Inferior parietal cortex (tissue), 1 donor: ENCODE measurements around the gene LRRC1.
"Not testable (repeated sequence)": the region's sequence is repeated elsewhere in the genome, so short reads cannot be mapped to it uniquely, and the experiment has no call there.

ENCODE experiments used
- DNase-seq: peaks from one replicate; pipeline ENCODE4 v3.0.0-alpha.2; 2016; ENCODE audit errors: extremely low spot score

The LRRC1 gene

DNA sequence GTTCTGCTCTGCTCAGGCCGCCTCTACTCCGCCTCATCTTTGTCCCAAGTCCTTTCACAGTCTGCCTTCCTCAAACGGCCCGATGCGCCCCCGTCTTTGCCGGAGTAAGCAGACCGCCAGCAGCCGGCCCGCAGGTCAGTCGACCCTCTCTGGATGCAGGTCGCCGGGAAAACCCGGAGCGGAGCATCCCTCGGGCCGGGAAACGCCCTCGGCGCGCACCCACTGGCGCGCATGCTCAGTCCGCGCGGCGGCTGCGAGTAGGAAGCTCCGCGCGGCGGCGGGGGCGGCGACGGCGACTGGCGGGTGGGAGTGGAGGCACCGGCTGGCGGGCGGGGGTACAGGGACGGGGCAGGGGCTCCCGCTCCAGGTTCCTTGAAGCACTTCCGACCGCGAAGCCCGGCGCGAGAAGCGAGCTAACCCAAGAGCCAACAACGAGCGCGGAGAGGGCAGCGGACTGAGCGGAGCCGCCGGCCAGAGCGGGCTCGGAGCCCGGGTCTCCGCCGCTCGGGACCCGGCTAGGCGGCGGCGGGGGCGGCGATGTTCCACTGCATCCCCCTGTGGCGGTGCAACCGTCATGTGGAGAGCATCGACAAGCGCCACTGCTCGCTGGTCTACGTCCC, at the start of gene LRRC1:
LRRC1 (plus strand) TSS at position 286 of the 620 bp plus-strand sequence; CDS start at position 538, 252 bp downstream.
- DNase-seq = peak; percentile 89

DNA sequence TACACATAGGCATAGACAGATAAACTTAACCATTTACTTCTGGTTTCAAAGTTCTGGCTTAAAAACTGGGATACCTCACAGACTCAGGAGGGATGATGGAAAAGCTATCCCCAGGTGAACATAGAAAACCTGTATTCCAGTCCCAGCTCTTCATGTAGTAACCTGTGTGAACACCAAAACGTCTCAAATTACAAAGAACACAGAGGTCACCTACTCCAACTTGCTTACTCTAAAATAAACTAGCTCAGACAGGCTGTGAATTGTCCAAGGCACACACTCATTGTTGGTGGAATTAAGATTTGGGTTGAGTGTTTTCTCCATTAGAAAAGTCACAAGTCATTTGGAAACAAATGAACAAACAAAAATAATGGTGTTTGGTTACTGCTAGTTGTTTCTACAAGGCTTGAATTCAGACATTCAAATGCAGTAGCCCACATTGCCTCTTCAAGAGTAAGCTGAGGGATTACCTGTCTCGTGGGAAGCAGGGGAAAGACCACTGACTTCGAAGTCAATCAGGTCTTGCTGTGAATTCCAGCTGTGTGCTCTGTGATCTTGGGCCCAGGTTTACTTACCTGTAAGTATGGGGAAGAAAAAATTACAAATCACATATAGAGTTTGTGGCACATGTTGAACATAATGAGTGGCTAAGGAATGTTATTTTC, 48.2 kb upstream of the LRRC1 start:
- no peak for DNase-seq

DNA sequence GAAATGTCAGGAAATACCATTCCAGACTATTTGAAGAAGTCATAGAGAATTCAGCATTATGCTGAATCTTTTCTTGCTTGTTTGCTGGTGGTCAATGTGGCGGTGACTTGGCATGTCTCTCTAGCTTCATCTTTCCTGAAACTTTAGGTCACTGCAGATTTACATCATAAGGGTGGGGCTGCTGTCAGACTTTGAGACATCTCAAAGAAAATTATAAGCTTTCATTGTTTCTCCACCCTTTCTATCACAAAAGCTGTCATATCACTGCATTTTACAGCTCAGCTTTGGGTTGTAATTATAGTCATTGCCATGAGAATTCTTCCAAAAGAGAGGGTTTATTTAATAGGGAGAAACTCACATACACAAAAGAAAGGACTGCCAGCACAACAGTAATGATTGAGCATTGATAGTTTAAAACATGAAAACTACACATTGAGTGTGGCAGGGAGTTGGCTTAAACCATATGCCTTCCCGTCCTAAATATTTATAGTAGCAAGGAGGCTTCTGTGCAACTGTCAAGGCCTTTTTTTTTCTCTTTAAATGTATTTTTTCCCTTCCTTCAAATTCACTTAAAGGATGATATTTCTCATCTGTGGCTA, 44.7 kb upstream of the LRRC1 start:
- DNase-seq = no peak

DNA sequence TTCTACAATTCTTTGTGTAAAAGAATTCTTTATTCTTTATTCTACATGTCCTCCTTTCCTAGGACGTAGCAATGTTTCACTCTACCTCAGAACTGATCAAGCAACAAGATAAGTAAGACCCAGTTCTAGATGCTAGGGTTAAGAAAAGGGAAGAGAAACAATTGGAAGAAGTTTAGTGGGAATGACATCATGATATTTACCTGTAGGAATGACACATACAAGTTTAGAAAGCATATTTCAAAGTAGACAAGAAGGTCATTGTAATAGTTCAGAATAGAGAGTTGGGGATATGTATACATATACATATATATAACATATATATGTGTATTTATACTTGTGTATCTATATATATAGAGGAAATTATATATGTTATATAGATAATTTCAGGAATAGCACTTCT, 43.4 kb upstream of the LRRC1 start:
- no peak for DNase-seq

DNA sequence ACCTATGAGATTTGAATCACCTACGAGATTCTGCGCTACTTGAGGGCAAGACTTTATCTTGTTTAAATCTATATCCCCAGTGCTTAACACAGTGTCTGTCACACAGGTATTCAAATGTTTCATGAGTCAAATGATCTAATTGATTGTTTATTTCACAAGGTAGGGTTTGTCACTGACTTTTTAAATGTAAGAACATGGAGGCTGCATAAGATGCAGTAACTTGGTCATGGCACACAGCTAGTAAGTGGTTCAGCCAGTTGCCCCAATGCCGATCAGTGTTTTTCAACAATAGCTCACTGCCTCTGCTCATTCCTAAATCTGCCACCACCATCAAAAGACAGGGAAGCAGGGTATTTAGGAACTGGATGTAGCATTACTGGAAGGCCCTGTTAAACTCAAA, 42.4 kb upstream of the LRRC1 start:
- no peak for DNase-seq

DNA sequence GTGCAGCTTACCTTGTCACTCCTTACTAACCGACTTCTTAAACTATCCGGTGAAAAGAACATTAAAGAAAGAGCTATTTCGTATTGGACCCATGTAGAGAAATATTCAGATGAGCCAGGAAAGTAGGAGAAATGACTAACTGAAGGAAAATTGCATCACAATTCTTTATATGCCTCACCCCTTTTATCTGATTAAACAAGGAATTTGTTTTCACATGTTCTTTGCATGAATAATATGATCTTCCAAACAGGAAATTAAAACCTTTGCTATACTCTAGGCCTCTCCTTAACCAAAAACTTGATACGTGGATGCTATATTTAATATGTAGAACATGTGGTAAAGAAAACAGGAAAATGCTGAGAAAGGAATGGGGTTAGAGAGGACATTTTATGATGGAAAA, 41.9 kb upstream of the LRRC1 start:
- DNase-seq = no peak

DNA sequence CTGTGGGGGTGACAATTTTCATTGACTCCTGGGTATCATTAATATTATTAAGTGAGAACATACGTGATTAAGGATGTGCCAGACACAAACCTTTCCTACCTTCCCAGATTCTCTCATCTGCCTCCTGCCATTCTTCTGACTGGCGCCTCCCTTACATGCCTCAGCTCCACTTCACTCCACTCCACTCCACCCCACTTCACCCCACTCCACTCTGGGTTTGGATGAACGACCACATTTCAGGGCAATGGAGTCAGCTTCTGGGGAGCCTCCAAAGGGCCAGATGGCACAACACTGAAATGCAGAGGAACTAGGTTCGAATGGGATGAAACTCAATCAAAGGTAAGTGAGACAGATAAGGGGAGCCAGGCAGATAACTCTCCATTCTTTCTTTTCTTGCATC, 40.5 kb upstream of the LRRC1 start:
- no peak for DNase-seq

DNA sequence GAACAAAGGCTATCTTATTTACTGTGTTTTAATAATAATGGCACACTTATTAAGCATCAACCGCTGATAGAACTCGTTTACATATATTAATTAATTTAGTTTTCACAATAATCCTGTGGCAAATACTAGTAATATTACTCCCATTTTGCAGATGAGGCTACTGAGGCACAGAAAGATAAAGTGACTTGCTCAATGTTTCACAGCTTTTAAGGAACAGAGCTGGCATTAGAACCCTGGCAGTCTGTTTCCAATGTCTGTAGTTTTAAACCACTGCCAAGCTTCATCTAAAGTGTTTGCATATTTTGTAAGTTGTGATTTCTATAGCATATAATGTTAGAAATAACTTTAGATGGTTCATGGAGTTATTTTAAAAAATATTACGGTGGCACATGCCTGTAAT, 38.4 kb upstream of the LRRC1 start:
- no peak for DNase-seq

DNA sequence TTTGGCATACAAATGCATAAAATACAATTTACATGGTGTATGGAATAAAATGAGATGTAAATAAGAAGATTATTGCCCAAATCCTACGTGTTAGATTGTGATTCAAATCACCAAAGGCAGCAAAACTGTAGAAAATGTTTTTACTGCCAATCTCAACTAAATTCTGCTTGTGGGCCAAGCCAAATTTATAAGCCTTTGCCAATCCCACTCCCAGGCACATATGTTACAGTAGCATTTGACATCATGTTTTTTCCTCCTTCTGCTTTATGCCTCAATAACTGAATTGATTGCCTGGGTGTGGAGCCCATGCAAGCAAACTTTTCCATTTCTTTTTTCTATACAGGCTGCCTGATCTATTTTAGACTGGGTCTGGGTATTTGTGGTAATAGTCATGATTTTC, 36.3 kb upstream of the LRRC1 start:
- no peak for DNase-seq

DNA sequence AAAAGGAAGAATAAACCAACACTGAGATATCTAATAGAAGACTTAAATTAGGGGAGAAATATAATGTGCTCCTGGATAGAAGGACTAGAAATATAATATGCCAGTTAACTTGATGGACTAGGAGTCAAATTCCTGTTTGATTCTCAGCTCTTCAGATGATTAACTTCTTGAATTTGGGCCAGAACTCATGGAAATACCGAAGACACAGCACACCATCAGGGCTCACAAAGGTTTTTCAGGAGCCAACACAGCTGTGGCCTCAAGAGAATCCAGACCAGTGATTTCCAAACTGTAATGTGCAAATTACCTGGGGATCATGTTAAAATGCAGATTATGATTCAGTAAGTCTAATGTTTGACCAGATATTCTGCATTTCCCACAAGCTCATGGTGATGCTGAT, 33.8 kb upstream of the LRRC1 start:
- DNase-seq = no peak

DNA sequence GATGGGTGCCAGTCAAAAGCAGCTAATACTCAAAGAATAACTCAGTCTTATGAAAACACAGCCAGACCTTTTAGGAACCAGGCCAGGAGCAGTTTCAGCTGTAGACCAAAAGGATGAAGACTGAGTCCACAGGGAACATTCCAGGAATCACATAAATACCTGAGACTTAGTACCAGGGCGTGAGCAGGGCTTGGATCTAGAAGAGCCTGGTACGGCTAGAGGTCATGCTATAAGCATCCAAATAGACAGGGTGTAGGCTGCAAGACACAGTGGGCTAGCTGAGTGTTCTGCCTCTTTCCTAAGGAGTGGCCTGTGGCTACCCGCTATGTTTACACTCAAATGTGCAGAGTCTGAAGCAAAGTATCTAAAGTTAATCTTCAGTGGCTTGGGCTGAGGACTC, 29.5 kb upstream of the LRRC1 start:
- no peak for DNase-seq

DNA sequence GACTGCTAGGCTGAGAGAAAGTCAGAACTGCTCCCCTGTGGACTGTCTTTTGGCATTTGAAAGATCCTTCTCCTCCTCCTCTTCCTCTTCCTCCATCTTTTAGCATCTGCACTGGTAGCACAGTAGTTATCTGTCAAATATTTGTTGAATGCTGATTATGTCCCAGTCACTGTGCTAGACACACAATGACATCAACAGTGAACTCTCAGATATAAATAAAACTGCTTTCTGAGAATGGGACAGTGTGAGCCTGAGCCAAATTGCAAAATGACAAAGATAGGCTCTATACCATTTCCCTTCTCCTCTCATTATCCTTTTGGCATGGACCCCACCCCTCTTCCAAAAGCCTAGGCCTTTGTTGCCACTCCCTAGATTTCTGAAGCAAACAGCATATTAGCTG, 27.9 kb upstream of the LRRC1 start:
- DNase-seq = no peak

DNA sequence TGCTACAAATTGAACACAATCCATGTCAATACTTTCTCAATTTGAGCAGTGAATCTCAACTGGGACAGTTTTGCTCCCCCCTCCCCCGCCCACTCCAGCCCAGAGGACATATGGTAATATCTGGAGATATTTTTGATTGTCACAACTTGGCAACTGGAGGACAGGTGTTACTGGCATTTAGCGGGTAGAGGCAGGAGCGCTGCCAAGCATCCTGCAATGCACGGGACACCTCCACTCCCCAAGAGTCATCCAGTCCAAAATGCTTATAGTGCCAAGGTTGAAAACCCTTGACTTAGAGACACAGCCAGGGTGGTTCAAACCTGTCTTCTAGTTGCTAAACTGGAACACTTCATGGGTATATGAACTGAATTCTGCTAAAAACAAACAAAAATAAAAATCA, 26.9 kb upstream of the LRRC1 start:
- no peak for DNase-seq

DNA sequence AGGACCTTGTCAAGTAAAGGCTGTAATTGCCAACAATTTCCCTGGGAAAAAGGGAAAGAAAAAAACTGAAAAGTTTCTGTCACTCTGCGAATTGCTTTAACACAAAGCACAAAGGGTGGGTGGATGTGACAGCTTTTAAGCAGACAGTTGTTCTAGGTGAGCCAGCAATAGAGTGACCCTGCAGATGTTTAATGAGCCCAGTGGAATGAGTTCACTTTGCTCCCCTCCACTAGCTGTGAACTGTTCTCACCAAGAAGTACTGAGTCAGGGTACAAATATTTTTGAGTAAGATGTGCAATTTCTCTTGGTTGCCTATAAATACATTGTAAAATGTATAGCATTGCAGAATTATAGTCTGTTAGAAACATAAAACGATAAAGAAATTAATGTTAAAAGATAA, 26.2 kb upstream of the LRRC1 start:
- no peak for DNase-seq

DNA sequence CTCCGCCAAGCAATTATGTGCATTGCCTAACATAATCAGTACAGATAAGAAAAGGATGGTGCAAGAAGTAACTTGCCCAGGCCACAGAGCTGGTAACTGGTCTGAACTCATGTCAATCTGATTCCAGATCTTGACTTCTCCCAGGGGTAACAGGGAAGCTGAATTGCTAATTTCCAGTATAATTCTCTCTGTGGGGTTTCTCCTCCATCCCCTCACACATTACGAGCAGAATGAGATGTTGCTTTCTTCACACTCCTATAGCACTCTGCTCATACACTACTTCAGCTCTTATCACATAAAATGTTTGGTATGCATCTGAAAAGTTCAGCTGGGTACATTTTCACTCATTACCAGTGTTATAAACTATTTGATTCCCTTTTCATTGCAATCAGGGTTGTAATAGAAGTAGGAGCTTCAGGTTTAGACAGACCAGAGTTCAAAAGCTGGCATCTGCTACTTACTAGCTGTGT, 24.0 kb upstream of the LRRC1 start:
- no peak for DNase-seq

DNA sequence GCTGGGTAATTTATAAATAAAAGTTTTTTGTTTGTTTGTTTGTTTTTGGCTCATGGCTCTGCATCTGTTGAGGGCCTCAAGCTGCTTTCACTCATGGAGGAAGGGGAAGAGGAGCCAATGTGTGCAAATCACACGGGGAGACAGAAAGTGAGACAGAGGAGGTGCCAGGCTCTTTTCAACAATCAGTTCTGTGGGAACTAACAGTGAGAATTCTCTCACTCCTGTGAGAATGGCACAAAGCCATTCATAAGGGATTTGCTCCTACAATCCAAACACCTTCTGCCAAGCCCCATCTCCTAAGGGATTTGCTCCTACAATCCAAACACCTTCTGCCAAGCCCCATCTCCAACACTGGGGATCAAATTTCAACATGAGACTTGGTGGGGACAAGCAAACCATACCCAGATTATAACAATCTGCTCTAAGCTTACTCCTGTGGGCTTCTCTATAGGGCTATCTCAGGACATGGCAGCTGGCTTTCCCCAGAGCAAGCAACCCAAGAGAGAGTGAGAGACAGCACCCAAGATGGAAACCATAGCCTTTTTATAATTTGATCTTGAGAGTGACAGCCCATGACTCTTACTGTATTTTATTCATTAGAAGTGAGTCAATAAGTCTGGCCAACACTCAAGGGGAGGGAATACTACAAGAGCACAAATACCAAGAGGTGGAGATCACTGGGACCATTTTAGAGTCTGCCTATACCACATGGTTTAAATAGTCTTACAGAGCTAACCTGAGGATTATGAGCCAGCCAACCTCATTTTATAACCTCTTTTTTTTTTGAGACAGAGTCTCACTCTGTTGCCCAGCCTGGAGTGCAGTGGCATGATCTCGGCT, 22.8 kb upstream of the LRRC1 start:
- DNase-seq = no peak

DNA sequence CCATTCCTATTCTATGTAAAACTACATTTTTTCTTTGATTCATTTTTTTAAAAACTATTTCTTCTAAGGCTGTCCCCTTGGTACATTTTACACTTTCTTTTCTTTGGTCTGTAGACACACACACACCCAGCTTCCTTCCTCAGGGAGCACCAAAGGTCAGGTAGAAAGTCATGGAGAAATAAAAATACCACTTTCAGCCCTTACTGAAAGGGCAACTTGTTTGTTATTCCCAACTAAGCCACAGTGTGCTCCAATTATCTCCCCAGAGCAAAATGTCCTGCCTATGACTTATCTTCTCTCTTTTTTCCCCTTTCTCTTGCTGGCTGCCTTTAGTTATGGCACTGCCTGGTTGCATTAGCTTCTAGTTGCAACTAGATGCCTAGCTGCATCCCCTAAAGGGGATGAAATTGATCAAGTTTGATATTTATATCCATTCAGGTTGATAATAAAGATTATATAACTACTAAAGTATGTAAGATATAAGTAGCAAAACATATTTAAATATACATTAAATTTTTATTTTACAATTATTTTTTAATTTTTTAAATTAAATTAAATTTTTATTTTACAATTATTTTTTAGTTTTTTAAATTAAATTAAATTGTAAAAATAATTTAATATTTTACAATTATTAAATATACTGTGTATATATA, 21.6 kb upstream of the LRRC1 start:
- DNase-seq = no peak

DNA sequence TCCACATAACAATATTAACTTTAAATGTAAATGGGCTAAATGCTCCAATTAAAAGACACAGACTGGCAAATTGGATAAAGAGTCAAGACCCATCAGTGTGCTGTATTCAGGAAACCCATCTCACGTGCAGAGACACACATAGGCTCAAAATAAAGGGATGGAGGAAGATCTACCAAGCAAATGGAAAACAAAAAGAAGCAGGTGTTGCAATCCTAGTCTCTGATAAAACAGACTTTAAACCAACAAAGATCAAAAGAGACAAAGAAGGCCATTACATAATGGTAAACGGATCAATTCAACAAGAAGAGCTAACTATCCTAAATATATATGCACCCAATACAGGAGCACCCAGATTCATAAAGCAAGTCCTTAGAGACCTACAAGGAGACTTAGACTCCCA, 18.7 kb upstream of the LRRC1 start:
- DNase-seq = not testable (repeated sequence)

DNA sequence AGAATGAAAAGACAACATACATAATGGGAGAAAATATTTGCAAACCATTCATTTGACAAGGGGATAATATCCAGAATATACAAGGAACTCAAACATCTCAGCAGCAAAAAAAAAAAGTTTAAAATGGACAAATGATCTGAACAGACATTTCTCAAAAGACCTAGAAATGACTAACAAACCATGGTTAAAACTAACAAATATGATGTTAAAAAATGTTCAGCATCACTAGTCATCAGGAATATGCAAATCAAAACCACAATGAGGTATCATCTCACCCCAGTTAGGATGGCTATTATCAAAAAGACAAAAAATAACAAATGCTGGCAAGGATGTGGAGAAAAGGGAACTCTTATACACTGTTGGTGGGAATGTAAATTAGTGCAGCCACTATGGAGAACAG, 9.8 kb upstream of the LRRC1 start:
- DNase-seq = not testable (repeated sequence)

DNA sequence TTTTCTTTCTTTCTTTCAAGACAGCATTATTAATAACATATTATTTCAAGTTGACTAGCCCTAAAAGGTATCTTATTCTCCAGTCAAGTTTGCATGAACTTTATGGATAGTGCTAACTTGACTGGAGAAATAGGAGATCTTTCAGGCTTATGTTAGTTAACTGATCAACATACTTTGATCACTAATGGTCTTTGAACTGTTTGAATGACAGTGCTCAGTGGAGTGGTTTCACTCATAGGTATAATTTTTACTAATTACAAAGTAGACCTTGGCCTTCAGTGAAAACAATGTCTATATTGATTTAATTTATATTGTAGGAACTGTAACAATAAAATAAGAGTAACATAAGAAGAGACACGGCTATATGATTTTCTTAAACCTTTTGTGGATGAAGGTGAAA, 8.0 kb upstream of the LRRC1 start:
- no peak for DNase-seq

DNA sequence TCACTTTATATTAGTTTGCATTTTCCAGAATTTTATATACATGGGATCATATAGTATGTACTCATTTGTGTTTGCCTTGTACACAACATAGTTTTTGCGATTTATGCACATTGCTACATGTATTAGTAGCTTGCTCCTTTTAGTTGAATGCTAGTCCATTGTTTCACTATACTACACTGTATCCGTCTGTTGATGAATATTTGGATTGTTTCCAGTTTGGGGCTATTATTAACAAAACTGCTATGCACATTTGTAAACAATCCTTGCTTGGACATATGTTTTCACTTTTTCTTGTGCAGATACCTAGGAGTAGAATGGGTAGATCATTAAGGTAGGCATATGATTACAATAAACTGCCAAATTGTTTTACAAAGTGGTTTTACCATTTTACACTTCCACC, 3.9 kb upstream of the LRRC1 start:
- DNase-seq = no peak

DNA sequence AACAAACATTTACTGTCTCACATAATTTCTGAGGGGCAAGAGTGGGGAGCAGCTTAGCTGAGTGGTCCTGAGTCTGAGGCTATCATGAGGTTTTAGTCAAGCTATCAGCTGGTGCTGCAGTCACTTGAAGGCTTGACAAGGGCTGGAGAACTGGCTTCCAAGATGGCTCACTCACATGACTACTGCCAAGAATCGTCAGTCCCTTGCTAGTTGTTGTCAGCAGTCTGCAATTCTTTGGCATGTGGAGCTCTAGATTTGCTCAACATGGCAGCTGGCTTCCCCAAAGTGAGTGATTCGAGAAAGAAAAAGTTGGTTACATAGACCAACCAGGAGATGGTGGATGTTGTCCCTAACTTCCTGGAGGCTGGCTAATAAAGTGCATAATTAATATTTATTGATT, 2.8 kb upstream of the LRRC1 start:
- DNase-seq = no peak
